ENCODE data around the gene TNXB. TPM values are rescaled to one million over a fixed set of nuclear protein-coding genes. Genes with fewer than 3 reads are reported as not detected.

TNXB gene
- total RNA-seq, 5 donors from 2014 or later (not counting 1 experiment from before 2014, with no cell fraction given): 8.0 to 20.9 (median 15.4) TPM

GRCh38 chr6:32140420-32141046, 31.4 kb upstream of the TNXB start:
- no peaks in the 10 kb centered on the region for H3K36me3 Mint-ChIP-seq
- no peaks in the 10 kb centered on the region for H3K36me3 ChIP-seq (ENCODE audit: control insufficient read depth in 2 of 2, extremely low read depth in 1 of 2, insufficient read depth in 1 of 2, low read length in 1 of 2)
- H3K27me3 Mint-ChIP-seq: peaks cover 3 to 8% of the 10 kb centered on the region in 2 donors
- H3K27ac Mint-ChIP-seq: no peak overlapping the region
- H3K4me1 Mint-ChIP-seq: no peaks in the 10 kb centered on the region
- no peaks in the 10 kb centered on the region for H3K9me3 Mint-ChIP-seq
- H3K9me3 ChIP-seq: no peaks in the 10 kb centered on the region
- DNase-seq (no peak), ATAC-seq (replicated peaks in 1 of 4) (no peak)
- no peak overlapping the region for H3K27ac ChIP-seq (ENCODE audit: low read length)
- ChIA-PET POLR2A (no interaction called here), CTCF (no interaction called here)
- H3K4me1 ChIP-seq (ENCODE audit: control insufficient read depth in 1 of 2, extremely low read depth in 1 of 2, insufficient read depth in 2 of 2, low read length in 2 of 2): no peaks in the 10 kb centered on the region
- H3K4me3 ChIP-seq (ENCODE audit: control insufficient read depth in 1 of 2, extremely low read depth in 1 of 2, low read length in 1 of 2): no peak overlapping the region
- H3K27me3 ChIP-seq (replicated peaks in 1 of 2; ENCODE audit: control insufficient read depth in 2 of 2, extremely low read depth in 1 of 2, insufficient read depth in 2 of 2, low read length in 1 of 2): peaks cover 2 to 4% of the 10 kb centered on the region in 2 experiments
- no peak overlapping the region for H3K4me3 Mint-ChIP-seq
- WGBS (ENCODE audit: insufficient coverage): 90% methylated on average over 5 of the region's 5 CpGs

GRCh38 chr6:32139590-32139989, 30.5 kb upstream of the TNXB start:
- POLR2A ChIA-PET: no interaction called here
- Mint-ChIP-seq H3K36me3 (no peaks in the 10 kb centered on the region), H3K4me3 (no peak overlapping the region), H3K27me3 (peaks cover 3 to 8% of the 10 kb centered on the region in 2 donors), H3K27ac (no peak overlapping the region), H3K9me3 (no peaks in the 10 kb centered on the region), H3K4me1 (no peaks in the 10 kb centered on the region)
- WGBS (ENCODE audit: insufficient coverage): 88% methylated on average over 2 of the region's 5 CpGs
- H3K27ac ChIP-seq (ENCODE audit: low read length): no peak overlapping the region
- no peaks in the 10 kb centered on the region for H3K9me3 ChIP-seq
- H3K4me1 ChIP-seq (ENCODE audit: control insufficient read depth in 1 of 2, extremely low read depth in 1 of 2, insufficient read depth in 2 of 2, low read length in 2 of 2): no peaks in the 10 kb centered on the region
- H3K4me3 ChIP-seq (ENCODE audit: control insufficient read depth in 1 of 2, extremely low read depth in 1 of 2, low read length in 1 of 2): no peak overlapping the region
- CTCF ChIA-PET: no interaction called here
- DNase-seq: no peak
- H3K27me3 ChIP-seq (replicated peaks in 1 of 2; ENCODE audit: control insufficient read depth in 2 of 2, extremely low read depth in 1 of 2, insufficient read depth in 2 of 2, low read length in 1 of 2): peaks cover 2 to 4% of the 10 kb centered on the region in 2 experiments
- no peak for ATAC-seq (replicated peaks in 1 of 4)
- H3K36me3 ChIP-seq (ENCODE audit: control insufficient read depth in 2 of 2, extremely low read depth in 1 of 2, insufficient read depth in 1 of 2, low read length in 1 of 2): no peaks in the 10 kb centered on the region

- H3K27ac Mint-ChIP-seq: no peak overlapping the region
These were observed 28.3 kb upstream of the TNXB start for GRCh38 chr6:32137454-32137853.

GRCh38 chr6:32133786-32134185, 24.6 kb upstream of the TNXB start:
- Mint-ChIP-seq H3K4me1 (peaks cover 15 to 18% (median 16%) of the 10 kb centered on the region in 3 donors), H3K36me3 (no peaks in the 10 kb centered on the region)

More at GRCh38 chr6:32137454-32137853, 28.3 kb upstream of the TNXB start:
- Mint-ChIP-seq H3K9me3 (no peaks in the 10 kb centered on the region), H3K4me1 (no peaks in the 10 kb centered on the region), H3K27me3 (peaks cover 3 to 8% of the 10 kb centered on the region in 2 donors), H3K36me3 (no peaks in the 10 kb centered on the region), H3K4me3 (no peak overlapping the region)
- no peaks in the 10 kb centered on the region for H3K4me1 ChIP-seq (ENCODE audit: control insufficient read depth in 1 of 2, extremely low read depth in 1 of 2, insufficient read depth in 2 of 2, low read length in 2 of 2)
- H3K4me3 ChIP-seq (ENCODE audit: control insufficient read depth in 1 of 2, extremely low read depth in 1 of 2, low read length in 1 of 2): no peak overlapping the region
- ChIA-PET POLR2A (no interaction called here), CTCF (no interaction called here)
- H3K27me3 ChIP-seq (replicated peaks in 1 of 2; ENCODE audit: control insufficient read depth in 2 of 2, extremely low read depth in 1 of 2, insufficient read depth in 2 of 2, low read length in 1 of 2): peaks cover 2 to 4% of the 10 kb centered on the region in 2 experiments
- no peaks in the 10 kb centered on the region for H3K9me3 ChIP-seq
- H3K36me3 ChIP-seq (ENCODE audit: control insufficient read depth in 2 of 2, extremely low read depth in 1 of 2, insufficient read depth in 1 of 2, low read length in 1 of 2): no peaks in the 10 kb centered on the region
- ATAC-seq (replicated peaks in 1 of 4): no peak
- H3K27ac ChIP-seq (ENCODE audit: low read length): no peak overlapping the region
- DNase-seq: no peak

GRCh38 chr6:32132110-32132509, 23.0 kb upstream of the TNXB start:
- Mint-ChIP-seq H3K27ac (no peak overlapping the region), H3K4me3 (no peak overlapping the region), H3K27me3 (no peaks in the 10 kb centered on the region), H3K4me1 (peaks cover 31 to 34% (median 32%) of the 10 kb centered on the region in 3 donors), H3K9me3 (no peaks in the 10 kb centered on the region), H3K36me3 (peaks cover 2% of the 10 kb centered on the region)
- Histone ChIP-seq H3K27me3 (replicated peaks in 1 of 2; ENCODE audit: control insufficient read depth in 2 of 2, extremely low read depth in 1 of 2, insufficient read depth in 2 of 2, low read length in 1 of 2) (peaks cover 0 to 4% of the 10 kb centered on the region in 2 experiments), H3K36me3 (ENCODE audit: control insufficient read depth in 2 of 2, extremely low read depth in 1 of 2, insufficient read depth in 1 of 2, low read length in 1 of 2) (peaks cover 1 to 2% of the 10 kb centered on the region in 2 donors), H3K27ac (ENCODE audit: low read length) (no peak overlapping the region), H3K9me3 (no peaks in the 10 kb centered on the region), H3K4me3 (ENCODE audit: control insufficient read depth in 1 of 2, extremely low read depth in 1 of 2, low read length in 1 of 2) (no peak overlapping the region), H3K4me1 (ENCODE audit: control insufficient read depth in 1 of 2, extremely low read depth in 1 of 2, insufficient read depth in 2 of 2, low read length in 2 of 2) (peaks cover 14 to 31% of the 10 kb centered on the region in 2 experiments)
- ChIA-PET POLR2A (no interaction called here), CTCF (interaction anchor here in 1 of 2 donors (0.7 kb wide), 1 partner anchor 12 kb away, joined by 3 read pairs; no protein-coding TSS in a partner anchor)
- DNase-seq (no peak), ATAC-seq (replicated peaks in 1 of 4) (no peak)

More at GRCh38 chr6:32133786-32134185, 24.6 kb upstream of the TNXB start:
- H3K4me3 ChIP-seq (ENCODE audit: control insufficient read depth in 1 of 2, extremely low read depth in 1 of 2, low read length in 1 of 2): no peak overlapping the region
- H3K27me3 ChIP-seq (replicated peaks in 1 of 2; ENCODE audit: control insufficient read depth in 2 of 2, extremely low read depth in 1 of 2, insufficient read depth in 2 of 2, low read length in 1 of 2): peaks cover 0 to 4% of the 10 kb centered on the region in 2 experiments
- H3K4me3 Mint-ChIP-seq: no peak overlapping the region
- POLR2A ChIA-PET: no interaction called here
- no peaks in the 10 kb centered on the region for H3K27me3 Mint-ChIP-seq
- H3K27ac ChIP-seq (ENCODE audit: low read length): no peak overlapping the region
- CTCF ChIA-PET: no interaction called here
- peaks cover 6 to 19% of the 10 kb centered on the region in 2 experiments for H3K4me1 ChIP-seq (ENCODE audit: control insufficient read depth in 1 of 2, extremely low read depth in 1 of 2, insufficient read depth in 2 of 2, low read length in 2 of 2)
- DNase-seq: no peak
- no peaks in the 10 kb centered on the region for H3K9me3 ChIP-seq
- WGBS (ENCODE audit: insufficient coverage): no CpG with 5 or more reads among the region's 4 CpGs
- H3K36me3 ChIP-seq (ENCODE audit: control insufficient read depth in 2 of 2, extremely low read depth in 1 of 2, insufficient read depth in 1 of 2, low read length in 1 of 2): peaks cover 0 to 1% of the 10 kb centered on the region in 2 donors
- no peak overlapping the region for H3K27ac Mint-ChIP-seq
- no peak for ATAC-seq (replicated peaks in 1 of 4)
- H3K9me3 Mint-ChIP-seq: no peaks in the 10 kb centered on the region

GRCh38 chr6:32131439-32131948, 22.4 kb upstream of the TNXB start:
- Histone ChIP-seq H3K36me3 (ENCODE audit: control insufficient read depth in 2 of 2, extremely low read depth in 1 of 2, insufficient read depth in 1 of 2, low read length in 1 of 2) (peaks cover 2 to 5% of the 10 kb centered on the region in 2 donors), H3K4me3 (ENCODE audit: control insufficient read depth in 1 of 2, extremely low read depth in 1 of 2, low read length in 1 of 2) (no peak overlapping the region), H3K27me3 (replicated peaks in 1 of 2; ENCODE audit: control insufficient read depth in 2 of 2, extremely low read depth in 1 of 2, insufficient read depth in 2 of 2, low read length in 1 of 2) (peaks cover 0 to 4% of the 10 kb centered on the region in 2 experiments), H3K9me3 (no peaks in the 10 kb centered on the region), H3K27ac (ENCODE audit: low read length) (no peak overlapping the region), H3K4me1 (ENCODE audit: control insufficient read depth in 1 of 2, extremely low read depth in 1 of 2, insufficient read depth in 2 of 2, low read length in 2 of 2) (peaks cover 15 to 37% of the 10 kb centered on the region in 2 experiments)
- ATAC-seq (replicated peaks in 1 of 4): no peak
- Mint-ChIP-seq H3K4me1 (peaks cover 37 to 40% (median 38%) of the 10 kb centered on the region in 3 donors), H3K4me3 (peak overlapping the region in 1 of 3 donors; percentile 23), H3K9me3 (no peaks in the 10 kb centered on the region), H3K36me3 (peaks cover 8% of the 10 kb centered on the region), H3K27me3 (no peaks in the 10 kb centered on the region), H3K27ac (no peak overlapping the region)
- ChIA-PET POLR2A (interaction anchor here in 1 of 2 donors (0.9 kb wide), 1 partner anchor 59 kb away, joined by 3 read pairs; the partner anchor contains the start of gene PBX2), CTCF (interaction anchor here in 1 of 2 donors (0.7 kb wide), 1 partner anchor 12 kb away, joined by 3 read pairs; no protein-coding TSS in a partner anchor)
- WGBS (ENCODE audit: insufficient coverage): 100% methylated on average over 2 of the region's 14 CpGs
- no peak for DNase-seq

Data from T-cell (primary cell).